Suprapubic skin (tissue), 4 donors: ENCODE measurements around the gene NKX1-2. TPM values are rescaled to one million over a fixed set of nuclear protein-coding genes. Genes with fewer than 3 reads are reported as not detected.

Experiments
- DNase-seq, 2 donors: peaks; one replicate each; pipeline ENCODE4 v3.0.0-alpha.2; 2019; ENCODE audit warnings: low spot score in 2 of 2
- H3K27ac ChIP-seq: fragments of 200-600 bp; sonication (generic); one replicate; pipeline ENCODE4 v1.5.1; 2019
- H3K27me3 ChIP-seq: fragments of 200-600 bp; sonication (generic); one replicate; pipeline ENCODE4 v1.5.1; 2019
- H3K36me3 ChIP-seq: fragments of 200-600 bp; sonication (generic); one replicate; pipeline ENCODE4 v1.5.1; 2019
- H3K4me1 ChIP-seq: fragments of 200-600 bp; sonication (generic); one replicate; pipeline ENCODE4 v1.5.1; 2019
- H3K4me3 ChIP-seq: fragments of 200-600 bp; sonication (generic); one replicate; pipeline ENCODE4 v1.5.1; 2019; ENCODE audit warnings: mild to moderate bottlenecking
- H3K9me3 ChIP-seq: fragments of 200-600 bp; sonication (generic); one replicate; pipeline ENCODE4 v1.5.1; 2019
- CTCF ChIP-seq, 2 donors: fragments of 200-600 bp in 1 of 2; fragments of 450-650 bp in 1 of 2; sonication (generic) in 1 of 2; IDR thresholded peaks; one replicate each; pipeline ENCODE4 v1.5.1; 2016 to 2019; ENCODE audit warnings: antibody characterized with exemption in 2 of 2, mild to moderate bottlenecking in 1 of 2, moderate library complexity in 1 of 2
- EP300 ChIP-seq: sonication (generic); formaldehyde crosslinking; IDR thresholded peaks from one replicate; pipeline ENCODE4 v1.6.1; 2017; ENCODE audit warnings: antibody characterized with exemption
- POLR2A ChIP-seq, 2 donors: fragments of 450-650 bp; IDR thresholded peaks; one replicate each; pipeline ENCODE4 v1.6.1; 2017; ENCODE audit warnings: antibody characterized with exemption in 2 of 2, mild to moderate bottlenecking in 2 of 2, moderate library complexity in 2 of 2
- POLR2AphosphoS5 ChIP-seq, 3 donors: sonication (generic); formaldehyde crosslinking; IDR thresholded peaks; one replicate each; pipeline ENCODE4 v1.6.1; 2017; ENCODE audit warnings: antibody characterized with exemption in 3 of 3
- WGBS: methylation state at CpG from one replicate; pipeline ENCODE4 v1.1.5; 2018; 5-methylcytosine and 5-hydroxymethylcytosine counted together
- total RNA-seq, 4 donors: library from RNA; depleted of rRNA; stranded (reverse); fragments of >200 nt; gene quantifications; one replicate each; pipeline ENCODE4 v1.1.0, GENCODE V29; 2016

The NKX1-2 gene
- total RNA-seq, 4 donors from 2014 or later, result 0.56 to 3.3 (median 1.0) TPM

GRCh38 chr10:124495725-124496124 lies 45.9 kb upstream of the NKX1-2 start:
- H3K27me3 ChIP-seq, result no peaks in the 10 kb centered on the region
- no peak for DNase-seq
- H3K4me1 ChIP-seq, result peaks cover 7% of the 10 kb centered on the region
- no peaks in the 10 kb centered on the region for H3K9me3 ChIP-seq
- TF ChIP-seq POLR2A (IDR thresholded peaks at IDR 0.05) (no peak), POLR2AphosphoS5 (IDR thresholded peaks at IDR 0.05) (no peak), EP300 (no peak), CTCF (IDR thresholded peaks at IDR 0.05) (no peak)
- 93% methylated on average over 11 of the region's 11 CpGs for WGBS
- H3K27ac ChIP-seq, result no peak overlapping the region
- no peak overlapping the region for H3K4me3 ChIP-seq
- peaks cover 1% of the 10 kb centered on the region for H3K36me3 ChIP-seq

GRCh38 chr10:124495162-124495561 lies 45.3 kb upstream of the NKX1-2 start:
- H3K9me3 ChIP-seq, result no peaks in the 10 kb centered on the region
- peaks cover 2% of the 10 kb centered on the region for H3K36me3 ChIP-seq
- TF ChIP-seq EP300 (no peak), CTCF (IDR thresholded peaks at IDR 0.05) (no peak), POLR2AphosphoS5 (IDR thresholded peaks at IDR 0.05) (no peak), POLR2A (IDR thresholded peaks at IDR 0.05) (no peak)
- no peak overlapping the region for H3K4me3 ChIP-seq
- no peaks in the 10 kb centered on the region for H3K27me3 ChIP-seq
- 73% methylated on average over 7 of the region's 7 CpGs for WGBS
- DNase-seq, result no peak
- no peak overlapping the region for H3K27ac ChIP-seq
- peaks cover 7% of the 10 kb centered on the region for H3K4me1 ChIP-seq

- peaks cover 7% of the 10 kb centered on the region for H3K4me1 ChIP-seq
- 76% methylated on average over 16 of the region's 16 CpGs for WGBS
These were observed 44.4 kb upstream of the NKX1-2 start for GRCh38 chr10:124494046-124494807.

GRCh38 chr10:124493214-124493882 lies 43.5 kb upstream of the NKX1-2 start:
- Histone ChIP-seq H3K4me3 (no peak overlapping the region), H3K27me3 (no peaks in the 10 kb centered on the region), H3K4me1 (peaks cover 7% of the 10 kb centered on the region), H3K9me3 (no peaks in the 10 kb centered on the region), H3K27ac (no peak overlapping the region), H3K36me3 (peaks cover 7% of the 10 kb centered on the region)
- WGBS, result 76% methylated on average over 18 of the region's 23 CpGs
- no peak for DNase-seq
- no peak for TF ChIP-seq EP300
- no peak for TF ChIP-seq POLR2A (IDR thresholded peaks at IDR 0.05)
- TF ChIP-seq CTCF (IDR thresholded peaks at IDR 0.05), result no peak
- TF ChIP-seq POLR2AphosphoS5 (IDR thresholded peaks at IDR 0.05), result no peak

More at GRCh38 chr10:124494046-124494807, 44.4 kb upstream of the NKX1-2 start:
- H3K27ac ChIP-seq, result no peak overlapping the region
- peak in 1 of 2 donors; percentile 59 for DNase-seq
- no peaks in the 10 kb centered on the region for H3K27me3 ChIP-seq
- TF ChIP-seq EP300, result no peak
- H3K4me3 ChIP-seq, result no peak overlapping the region
- peaks cover 7% of the 10 kb centered on the region for H3K36me3 ChIP-seq
- H3K9me3 ChIP-seq, result no peaks in the 10 kb centered on the region

GRCh38 chr10:124492266-124492665 lies 42.4 kb upstream of the NKX1-2 start:
- TF ChIP-seq POLR2AphosphoS5 (IDR thresholded peaks at IDR 0.05), result no peak
- TF ChIP-seq CTCF (IDR thresholded peaks at IDR 0.05), result no peak
- TF ChIP-seq EP300, result no peak
- TF ChIP-seq POLR2A (IDR thresholded peaks at IDR 0.05), result no peak
- H3K27ac ChIP-seq, result no peak overlapping the region
- peaks cover 7% of the 10 kb centered on the region for H3K4me1 ChIP-seq
- no peaks in the 10 kb centered on the region for H3K9me3 ChIP-seq
- no peaks in the 10 kb centered on the region for H3K27me3 ChIP-seq
- H3K36me3 ChIP-seq, result peaks cover 7% of the 10 kb centered on the region
- DNase-seq, result no peak
- 84% methylated on average over 8 of the region's 8 CpGs for WGBS
- no peak overlapping the region for H3K4me3 ChIP-seq
